Endothelial cell (in vitro differentiated cells): ENCODE data around the gene DRD2. TPM values are rescaled to one million over a fixed set of nuclear protein-coding genes. Genes with fewer than 3 reads are reported as not detected.

Source experiments
- DNase-seq: peaks from one replicate; pipeline ENCODE4 v3.0.0; 2021; ENCODE audit warnings: low spot score
- H3K27ac Mint-ChIP-seq: one replicate; pipeline ENCODE4 v1.8.0; 2021; ENCODE audit warnings: mixed read lengths, inconsistent platforms; ENCODE audit not compliant: unreplicated experiment
- H3K27me3 Mint-ChIP-seq: one replicate; pipeline ENCODE4 v1.8.0; 2021; ENCODE audit warnings: mild to moderate bottlenecking, moderate library complexity, mixed read lengths, inconsistent platforms; ENCODE audit not compliant: unreplicated experiment
- H3K36me3 Mint-ChIP-seq: one replicate; pipeline ENCODE4 v1.8.0; 2021; ENCODE audit warnings: mild to moderate bottlenecking, low read depth, mixed read lengths, inconsistent platforms; ENCODE audit not compliant: unreplicated experiment
- H3K4me1 Mint-ChIP-seq: one replicate; pipeline ENCODE4 v1.8.0; 2021; ENCODE audit warnings: mild to moderate bottlenecking, mixed read lengths, inconsistent platforms; ENCODE audit not compliant: unreplicated experiment
- H3K4me3 Mint-ChIP-seq: one replicate; pipeline ENCODE4 v1.8.0; 2021; ENCODE audit warnings: mild to moderate bottlenecking, mixed read lengths, inconsistent platforms; ENCODE audit not compliant: unreplicated experiment
- H3K9me3 Mint-ChIP-seq: one replicate; pipeline ENCODE4 v1.8.0; 2021; ENCODE audit warnings: mixed read lengths, inconsistent platforms; ENCODE audit not compliant: unreplicated experiment
- total RNA-seq: library from RNA; stranded (reverse); fragmentation: NEBNext Ultra II Directional; extraction: Animal tissue kit (Norgen Biotek cat#: 25700); gene quantifications from one replicate; pipeline ENCODE4 v1.2.1, GENCODE V29; 2021; ENCODE audit not compliant: unreplicated experiment
- TF ChIP-seq, protein P1 (sequence below): fragments of 200-600 bp; sonication (generic); IDR thresholded peaks from one replicate; pipeline ENCODE4 v1.5.0; 2021; ENCODE audit warnings: antibody characterized with exemption; ENCODE audit not compliant: unreplicated experiment

DRD2 gene
- total RNA-seq, 1 donor from 2014 or later = 1.3 TPM

DNA sequence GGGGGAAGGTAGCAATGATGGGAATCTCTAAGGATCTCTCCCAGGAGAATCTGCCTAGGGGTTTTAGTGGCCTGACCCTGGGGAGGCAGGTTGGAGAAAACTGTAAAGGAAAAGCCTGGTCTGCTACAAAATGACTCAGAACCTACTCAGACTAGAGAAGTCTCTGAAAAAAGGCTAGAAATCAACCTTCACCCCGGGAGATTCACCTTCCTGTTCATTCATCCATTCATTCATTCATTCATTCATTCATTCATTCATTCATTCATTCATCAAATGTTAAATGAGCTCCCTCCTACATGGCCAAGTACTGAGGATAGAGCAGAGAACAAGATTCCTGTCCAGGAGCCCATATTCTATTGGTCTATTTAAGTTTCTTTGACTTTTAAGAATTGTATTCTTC, 96.5 kb downstream of the DRD2 start:
- H3K4me3 Mint-ChIP-seq = no peak overlapping the region
- DNase-seq = no peak
- no peak overlapping the region for H3K27ac Mint-ChIP-seq
- no peaks in the 10 kb centered on the region for H3K27me3 Mint-ChIP-seq
- H3K4me1 Mint-ChIP-seq = peaks cover 2% of the 10 kb centered on the region
- TF ChIP-seq, protein P1, sequence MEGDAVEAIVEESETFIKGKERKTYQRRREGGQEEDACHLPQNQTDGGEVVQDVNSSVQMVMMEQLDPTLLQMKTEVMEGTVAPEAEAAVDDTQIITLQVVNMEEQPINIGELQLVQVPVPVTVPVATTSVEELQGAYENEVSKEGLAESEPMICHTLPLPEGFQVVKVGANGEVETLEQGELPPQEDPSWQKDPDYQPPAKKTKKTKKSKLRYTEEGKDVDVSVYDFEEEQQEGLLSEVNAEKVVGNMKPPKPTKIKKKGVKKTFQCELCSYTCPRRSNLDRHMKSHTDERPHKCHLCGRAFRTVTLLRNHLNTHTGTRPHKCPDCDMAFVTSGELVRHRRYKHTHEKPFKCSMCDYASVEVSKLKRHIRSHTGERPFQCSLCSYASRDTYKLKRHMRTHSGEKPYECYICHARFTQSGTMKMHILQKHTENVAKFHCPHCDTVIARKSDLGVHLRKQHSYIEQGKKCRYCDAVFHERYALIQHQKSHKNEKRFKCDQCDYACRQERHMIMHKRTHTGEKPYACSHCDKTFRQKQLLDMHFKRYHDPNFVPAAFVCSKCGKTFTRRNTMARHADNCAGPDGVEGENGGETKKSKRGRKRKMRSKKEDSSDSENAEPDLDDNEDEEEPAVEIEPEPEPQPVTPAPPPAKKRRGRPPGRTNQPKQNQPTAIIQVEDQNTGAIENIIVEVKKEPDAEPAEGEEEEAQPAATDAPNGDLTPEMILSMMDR = no peak
- H3K9me3 Mint-ChIP-seq = no peaks in the 10 kb centered on the region
- H3K36me3 Mint-ChIP-seq = no peaks in the 10 kb centered on the region

DNA sequence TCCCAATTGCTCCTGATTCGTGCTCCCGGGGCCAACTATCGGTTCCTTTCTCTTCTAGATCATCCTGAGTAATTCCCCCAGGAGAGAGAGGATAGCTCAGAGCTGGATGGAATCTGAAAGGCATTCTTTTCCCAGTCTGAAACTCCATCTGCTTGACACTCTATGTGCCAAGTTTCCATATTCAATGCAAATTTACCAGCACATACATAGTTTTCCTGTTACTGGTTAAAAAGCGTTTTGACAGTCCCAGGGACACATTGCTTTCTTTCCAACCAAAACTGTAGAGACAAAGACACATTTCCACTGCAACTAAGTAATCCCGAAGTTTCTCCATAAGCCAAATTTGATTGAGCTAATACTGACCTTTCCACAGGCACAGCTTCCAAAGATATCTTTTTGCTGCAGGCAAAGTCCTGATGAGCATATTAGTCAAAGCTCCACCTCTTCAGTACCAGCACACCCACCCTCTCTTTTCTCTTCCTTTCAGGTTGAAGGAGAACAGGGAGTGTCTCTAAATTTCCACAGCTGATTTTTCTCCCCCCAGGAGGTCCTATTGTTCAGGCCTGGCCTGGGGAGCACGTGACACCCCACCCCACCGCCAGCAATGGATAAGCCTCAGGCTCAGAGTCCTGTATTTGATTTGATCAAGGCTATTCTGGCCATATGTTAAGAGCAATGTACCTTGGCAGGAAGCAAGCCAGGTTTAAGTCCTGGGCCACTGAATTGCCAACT, 97.4 kb downstream of the DRD2 start:
- no peak for DNase-seq
- H3K4me3 Mint-ChIP-seq = no peak overlapping the region

DNA sequence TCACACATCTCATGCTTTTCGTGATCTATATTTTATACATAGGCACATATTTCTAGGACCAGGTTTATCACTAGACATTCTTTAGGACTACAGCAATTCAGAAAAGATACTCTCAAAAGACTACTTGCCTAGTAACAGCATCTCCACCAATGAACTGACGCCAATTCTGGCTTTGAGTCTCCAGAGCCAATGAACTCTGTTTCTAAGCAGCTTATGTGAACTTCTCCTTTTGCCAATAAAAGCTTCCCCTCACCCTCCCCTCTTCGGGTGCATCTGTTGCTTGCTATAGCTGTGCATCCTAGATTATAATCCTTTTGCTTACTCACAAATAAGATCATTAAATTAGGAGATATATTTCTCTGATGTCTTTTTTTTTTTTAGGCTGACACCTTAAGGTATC, 99.0 kb downstream of the DRD2 start:
- Mint-ChIP-seq H3K27me3 (no peaks in the 10 kb centered on the region), H3K27ac (no peak overlapping the region), H3K36me3 (no peaks in the 10 kb centered on the region), H3K4me3 (no peak overlapping the region), H3K9me3 (no peaks in the 10 kb centered on the region), H3K4me1 (peaks cover 2% of the 10 kb centered on the region)
- TF ChIP-seq, protein P1 = no peak
- no peak for DNase-seq

More for the DNA sequence above, 97.4 kb downstream of the DRD2 start:
- TF ChIP-seq, protein P1 = no peak
- no peaks in the 10 kb centered on the region for H3K27me3 Mint-ChIP-seq
- no peaks in the 10 kb centered on the region for H3K9me3 Mint-ChIP-seq
- H3K4me1 Mint-ChIP-seq = peaks cover 2% of the 10 kb centered on the region
- H3K36me3 Mint-ChIP-seq = no peaks in the 10 kb centered on the region
- H3K27ac Mint-ChIP-seq = no peak overlapping the region

DNA sequence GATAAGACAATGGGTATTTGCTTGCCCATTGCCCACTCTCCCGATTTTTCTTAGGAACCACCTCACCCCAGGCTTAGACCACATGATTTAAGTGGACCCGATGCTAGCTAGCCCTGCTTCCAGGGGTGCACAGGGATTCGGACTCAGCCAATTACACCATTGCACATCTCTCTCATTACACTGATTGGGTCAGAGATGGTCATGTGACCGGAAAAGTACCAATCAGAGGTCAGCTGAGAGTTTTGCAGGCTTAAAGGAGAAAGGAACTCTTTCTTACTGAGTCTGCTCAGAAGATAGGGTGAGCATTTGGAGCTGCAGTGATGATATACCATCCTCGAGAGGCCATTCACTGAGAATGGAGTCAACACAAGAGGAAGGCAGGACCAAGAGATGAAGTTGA, 99.8 kb downstream of the DRD2 start:
- TF ChIP-seq, protein P1 = no peak
- Mint-ChIP-seq H3K4me3 (no peak overlapping the region), H3K9me3 (no peaks in the 10 kb centered on the region), H3K4me1 (peaks cover 2% of the 10 kb centered on the region), H3K27ac (no peak overlapping the region), H3K27me3 (no peaks in the 10 kb centered on the region), H3K36me3 (no peaks in the 10 kb centered on the region)
- DNase-seq = no peak

DNA sequence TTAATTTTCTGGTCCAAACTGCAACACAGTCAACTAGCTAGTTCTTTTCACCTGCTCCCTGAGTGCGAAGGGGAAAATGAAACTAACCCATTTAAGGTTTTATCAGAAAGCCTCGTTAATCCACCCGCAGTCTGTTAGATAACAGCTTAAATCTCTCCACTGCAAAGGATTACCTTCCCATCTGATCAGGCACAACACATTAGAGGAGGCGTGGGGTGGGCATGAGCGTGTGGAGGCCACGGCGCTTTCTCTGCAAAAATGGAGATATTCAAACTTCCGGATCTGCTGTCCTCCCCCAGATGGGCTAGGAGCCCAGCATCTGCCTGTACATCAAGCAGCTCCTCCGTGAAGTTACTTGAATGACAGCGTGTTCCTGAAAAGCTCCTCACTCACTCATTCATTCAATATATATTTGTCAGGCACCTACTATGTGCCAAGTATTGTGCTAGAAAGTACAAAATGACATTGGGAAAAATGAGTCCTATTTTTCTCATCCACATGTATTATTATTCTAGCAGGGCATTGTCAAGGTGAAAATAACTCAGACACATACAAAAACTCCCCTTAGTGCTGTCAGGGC, 101.1 kb downstream of the DRD2 start:
- H3K27ac Mint-ChIP-seq = no peak overlapping the region
- H3K4me1 Mint-ChIP-seq = peaks cover 2% of the 10 kb centered on the region
- no peak for DNase-seq

More for the DNA sequence above, 101.1 kb downstream of the DRD2 start:
- no peaks in the 10 kb centered on the region for H3K36me3 Mint-ChIP-seq
- no peak overlapping the region for H3K4me3 Mint-ChIP-seq
- H3K9me3 Mint-ChIP-seq = no peaks in the 10 kb centered on the region
- no peaks in the 10 kb centered on the region for H3K27me3 Mint-ChIP-seq
- TF ChIP-seq, protein P1 = no peak
